ENCODE results near the gene PAIP2. TPM values are rescaled to one million over a fixed set of nuclear protein-coding genes. Genes with fewer than 3 reads are reported as not detected.

PAIP2 gene
- polyA plus RNA-seq, 4 donors = 43.6 to 65.2 (median 57.7) TPM

- no peaks in the 10 kb centered on the region for H3K9me3 ChIP-seq (ENCODE audit: control insufficient read depth in 2 of 2, insufficient read depth in 1 of 2, low read depth in 1 of 2, low read length in 1 of 2)
- H3K4me1 ChIP-seq (ENCODE audit: control insufficient read depth in 3 of 3, insufficient read depth in 2 of 3, low read depth in 1 of 3, low read length in 2 of 3) = peaks cover 0 to 30% (median 4%) of the 10 kb centered on the region in 3 donors
- H3K27ac ChIP-seq (ENCODE audit: low read depth in 1 of 3, low read length in 2 of 3) = no peak overlapping the region
- WGBS, 3 donors = 93 to 97% (median 94%) methylated on average over 7 of the region's 7 CpGs
- peaks cover 4 to 63% (median 5%) of the 10 kb centered on the region in 3 donors for H3K36me3 ChIP-seq (ENCODE audit: control insufficient read depth in 3 of 3, insufficient read depth in 2 of 3, low read depth in 1 of 3, low read length in 3 of 3)
- no peak for DNase-seq
- FAIRE-seq = no peak
- H3K4me3 ChIP-seq (ENCODE audit: low read depth in 1 of 3, low read length in 3 of 3) = no peak overlapping the region
- H3K27me3 ChIP-seq (ENCODE audit: control insufficient read depth in 3 of 3, insufficient read depth in 3 of 3, low read length in 3 of 3) = no peaks in the 10 kb centered on the region
Measured at GRCh38 chr5:139376364-139376763, 34.7 kb downstream of the PAIP2 start.

- H3K9me3 ChIP-seq (ENCODE audit: control insufficient read depth in 2 of 2, insufficient read depth in 1 of 2, low read depth in 1 of 2, low read length in 1 of 2) = no peaks in the 10 kb centered on the region
- peaks cover 0 to 57% (median under 1%) of the 10 kb centered on the region in 3 donors for H3K36me3 ChIP-seq (ENCODE audit: control insufficient read depth in 3 of 3, insufficient read depth in 2 of 3, low read depth in 1 of 3, low read length in 3 of 3)
- H3K4me1 ChIP-seq (ENCODE audit: control insufficient read depth in 3 of 3, insufficient read depth in 2 of 3, low read depth in 1 of 3, low read length in 2 of 3) = peaks cover 0 to 38% (median 6%) of the 10 kb centered on the region in 3 donors
- FAIRE-seq = no peak
- no peak for DNase-seq
- WGBS, 3 donors = 81 to 92% (median 86%) methylated on average over 3 of the region's 3 CpGs
- no peak overlapping the region for H3K4me3 ChIP-seq (ENCODE audit: low read depth in 1 of 3, low read length in 3 of 3)
- no peaks in the 10 kb centered on the region for H3K27me3 ChIP-seq (ENCODE audit: control insufficient read depth in 3 of 3, insufficient read depth in 3 of 3, low read length in 3 of 3)
- no peak overlapping the region for H3K27ac ChIP-seq (ENCODE audit: low read depth in 1 of 3, low read length in 2 of 3)
Measured at GRCh38 chr5:139377226-139377625, 35.6 kb downstream of the PAIP2 start.

- peaks cover 0 to 55% (median 0%) of the 10 kb centered on the region in 3 donors for H3K36me3 ChIP-seq (ENCODE audit: control insufficient read depth in 3 of 3, insufficient read depth in 2 of 3, low read depth in 1 of 3, low read length in 3 of 3)
- WGBS, 3 donors = 74 to 84% (median 82%) methylated on average over 42 to 47 of the region's 47 CpGs
- no peak overlapping the region for H3K4me3 ChIP-seq (ENCODE audit: low read depth in 1 of 3, low read length in 3 of 3)
- DNase-seq = no peak
- H3K27ac ChIP-seq (ENCODE audit: low read depth in 1 of 3, low read length in 2 of 3) = peak overlapping the region in 1 of 3 donors; percentile 2
- H3K27me3 ChIP-seq (ENCODE audit: control insufficient read depth in 3 of 3, insufficient read depth in 3 of 3, low read length in 3 of 3) = no peaks in the 10 kb centered on the region
- H3K4me1 ChIP-seq (ENCODE audit: control insufficient read depth in 3 of 3, insufficient read depth in 2 of 3, low read depth in 1 of 3, low read length in 2 of 3) = peaks cover 5 to 44% (median 6%) of the 10 kb centered on the region in 3 donors
- H3K9me3 ChIP-seq (ENCODE audit: control insufficient read depth in 2 of 2, insufficient read depth in 1 of 2, low read depth in 1 of 2, low read length in 1 of 2) = no peaks in the 10 kb centered on the region
- FAIRE-seq = no peak
Measured at GRCh38 chr5:139378101-139378825, 36.6 kb downstream of the PAIP2 start.

GRCh38 chr5:139378941-139379361 lies 37.3 kb downstream of the PAIP2 start:
- 19 to 63% (median 45%) methylated on average over 13 of the region's 13 CpGs for WGBS, 3 donors
- H3K9me3 ChIP-seq (ENCODE audit: control insufficient read depth in 2 of 2, insufficient read depth in 1 of 2, low read depth in 1 of 2, low read length in 1 of 2) = no peaks in the 10 kb centered on the region

DNA sequence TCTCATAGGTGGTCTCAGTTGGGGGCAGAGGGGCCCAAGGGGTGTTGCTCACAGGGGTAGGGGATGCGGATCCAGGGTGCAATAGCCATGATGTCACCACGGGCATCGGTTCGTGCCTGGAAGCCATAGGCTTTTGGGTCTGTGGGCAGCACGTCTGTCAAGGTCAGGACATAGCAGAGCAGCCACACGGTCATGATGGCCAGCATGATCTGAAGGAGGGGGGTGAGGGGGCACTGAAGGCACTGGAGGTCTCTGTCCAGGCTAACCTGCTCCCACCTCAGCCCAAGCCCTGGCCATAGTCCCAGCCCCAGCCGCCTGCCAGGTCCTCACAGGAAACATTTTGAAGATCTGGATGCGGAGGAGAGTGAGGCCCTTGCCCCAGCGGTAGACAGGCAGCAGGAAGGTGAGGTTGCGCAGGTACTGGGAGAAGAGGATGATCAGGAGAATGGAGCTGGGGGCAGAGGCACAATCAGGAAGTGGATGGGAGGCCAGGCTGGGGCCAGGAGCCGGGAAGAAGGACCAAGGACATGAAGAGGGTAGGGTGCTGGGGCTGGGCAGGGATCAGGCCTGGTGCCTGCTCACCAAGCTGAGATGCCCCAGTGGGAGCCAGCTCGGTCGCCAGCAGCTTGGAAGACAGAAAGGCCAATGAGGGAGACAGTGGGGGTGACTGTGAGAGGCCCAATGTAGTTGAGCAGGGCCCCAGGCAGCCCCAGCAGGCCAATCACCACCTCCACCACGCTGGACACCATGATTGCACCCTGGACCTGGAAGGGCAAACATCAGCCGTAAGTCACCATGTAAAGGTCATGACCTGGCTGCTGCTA lies 38.2 kb downstream of the PAIP2 start:
- 86 to 90% (median 86%) methylated on average over 15 of the region's 15 CpGs for WGBS, 3 donors
- no peaks in the 10 kb centered on the region for H3K9me3 ChIP-seq (ENCODE audit: control insufficient read depth in 2 of 2, insufficient read depth in 1 of 2, low read depth in 1 of 2, low read length in 1 of 2)
- no peak for DNase-seq
- no peak for FAIRE-seq
- peaks cover 13 to 54% (median 17%) of the 10 kb centered on the region in 3 donors for H3K4me1 ChIP-seq (ENCODE audit: control insufficient read depth in 3 of 3, insufficient read depth in 2 of 3, low read depth in 1 of 3, low read length in 2 of 3)
- no peak overlapping the region for H3K27ac ChIP-seq (ENCODE audit: low read depth in 1 of 3, low read length in 2 of 3)
- no peak overlapping the region for H3K4me3 ChIP-seq (ENCODE audit: low read depth in 1 of 3, low read length in 3 of 3)
- no peaks in the 10 kb centered on the region for H3K27me3 ChIP-seq (ENCODE audit: control insufficient read depth in 3 of 3, insufficient read depth in 3 of 3, low read length in 3 of 3)
- peaks cover 0 to 45% (median 0%) of the 10 kb centered on the region in 3 donors for H3K36me3 ChIP-seq (ENCODE audit: control insufficient read depth in 3 of 3, insufficient read depth in 2 of 3, low read depth in 1 of 3, low read length in 3 of 3)

More at GRCh38 chr5:139378941-139379361, 37.3 kb downstream of the PAIP2 start:
- DNase-seq (peak in 1 of 2 donors; percentile 82), FAIRE-seq (no peak)
- H3K27me3 ChIP-seq (ENCODE audit: control insufficient read depth in 3 of 3, insufficient read depth in 3 of 3, low read length in 3 of 3) = no peaks in the 10 kb centered on the region
- H3K4me3 ChIP-seq (ENCODE audit: low read depth in 1 of 3, low read length in 3 of 3) = no peak overlapping the region
- peak overlapping the region in 2 of 3 donors; percentile 1 to 2 for H3K27ac ChIP-seq (ENCODE audit: low read depth in 1 of 3, low read length in 2 of 3)
- peaks cover 5 to 45% (median 9%) of the 10 kb centered on the region in 3 donors for H3K4me1 ChIP-seq (ENCODE audit: control insufficient read depth in 3 of 3, insufficient read depth in 2 of 3, low read depth in 1 of 3, low read length in 2 of 3)
- peaks cover 0 to 49% (median 0%) of the 10 kb centered on the region in 3 donors for H3K36me3 ChIP-seq (ENCODE audit: control insufficient read depth in 3 of 3, insufficient read depth in 2 of 3, low read depth in 1 of 3, low read length in 3 of 3)

DNA sequence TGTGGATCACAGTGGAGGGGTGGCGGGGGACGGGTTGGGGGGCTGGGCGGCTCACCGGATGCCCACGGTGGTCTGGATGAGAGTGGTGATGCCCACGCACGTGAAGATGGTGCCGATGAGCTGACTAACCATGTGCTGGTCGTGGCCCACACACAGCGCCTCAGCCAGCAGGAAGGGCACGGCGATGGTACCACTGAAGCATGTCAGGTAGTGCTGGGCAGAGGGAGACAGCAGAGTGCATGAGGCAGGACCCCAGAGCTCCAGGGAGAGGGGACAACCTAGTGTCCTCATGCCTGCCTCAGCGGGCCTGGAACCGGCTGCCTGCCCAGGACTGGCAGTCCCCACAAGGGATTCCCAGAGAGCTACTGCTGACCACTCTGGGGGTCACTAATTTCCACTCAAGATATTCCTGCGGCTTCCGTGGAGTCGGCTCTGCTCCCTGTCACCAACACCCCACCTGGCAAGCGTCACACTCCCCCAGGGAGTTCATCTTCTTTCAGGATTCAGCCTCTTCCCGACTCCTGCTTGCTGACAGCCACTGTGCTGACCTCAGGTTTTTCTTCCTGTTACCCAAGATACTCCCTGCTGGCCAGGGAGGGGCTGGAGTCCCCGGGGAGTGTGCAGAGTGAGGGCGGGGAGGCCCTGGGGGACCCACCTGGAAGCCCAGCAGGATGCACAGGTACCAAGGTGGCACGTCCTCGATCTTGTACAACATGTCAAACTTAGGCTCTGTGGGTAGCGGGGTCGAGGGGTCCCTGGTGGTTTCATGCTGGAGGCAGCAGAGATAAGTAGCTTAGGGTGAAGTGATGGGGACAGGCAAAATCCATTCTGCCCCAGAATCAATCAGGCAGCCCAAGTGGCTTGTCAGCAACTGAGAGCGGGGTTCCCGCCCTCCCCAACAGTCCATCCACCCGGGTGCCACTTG lies 40.4 kb downstream of the PAIP2 start:
- WGBS, 3 donors = 72 to 84% (median 81%) methylated on average over 28 of the region's 28 CpGs
- Histone ChIP-seq H3K27ac (ENCODE audit: low read depth in 1 of 3, low read length in 2 of 3) (peak overlapping the region; percentile 24 to 79 (median 75)), H3K27me3 (ENCODE audit: control insufficient read depth in 3 of 3, insufficient read depth in 3 of 3, low read length in 3 of 3) (no peaks in the 10 kb centered on the region), H3K4me3 (ENCODE audit: low read depth in 1 of 3, low read length in 3 of 3) (peak overlapping the region in 2 of 3 donors; percentile 37 to 38), H3K9me3 (ENCODE audit: control insufficient read depth in 2 of 2, insufficient read depth in 1 of 2, low read depth in 1 of 2, low read length in 1 of 2) (no peaks in the 10 kb centered on the region), H3K4me1 (ENCODE audit: control insufficient read depth in 3 of 3, insufficient read depth in 2 of 3, low read depth in 1 of 3, low read length in 2 of 3) (peaks cover 13 to 66% (median 20%) of the 10 kb centered on the region in 3 donors), H3K36me3 (ENCODE audit: control insufficient read depth in 3 of 3, insufficient read depth in 2 of 3, low read depth in 1 of 3, low read length in 3 of 3) (peaks cover 0 to 37% (median 0%) of the 10 kb centered on the region in 3 donors)
- no peak for FAIRE-seq
- DNase-seq = peak; percentile 46 to 55

DNA sequence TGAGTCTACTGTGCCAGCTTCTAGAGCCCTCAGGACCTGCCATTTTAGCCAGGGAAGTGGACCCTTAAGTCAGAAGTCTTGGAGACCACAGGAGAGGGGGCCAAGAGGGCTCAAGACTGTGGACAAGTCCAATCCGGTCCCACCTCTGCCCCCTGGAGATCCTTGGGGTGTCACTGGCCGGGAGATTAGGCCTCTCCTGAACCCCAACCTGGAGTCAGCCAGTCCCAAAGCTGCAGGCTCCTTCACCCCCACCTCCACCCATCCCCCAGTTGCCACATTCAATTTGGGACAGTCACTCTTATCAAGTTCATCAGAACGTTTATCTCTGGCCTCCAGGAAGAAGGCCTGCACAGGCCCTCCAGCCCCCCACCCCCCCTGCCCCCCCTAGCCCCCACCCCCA lies 41.2 kb downstream of the PAIP2 start:
- H3K4me3 ChIP-seq (ENCODE audit: low read depth in 1 of 3, low read length in 3 of 3) = peak overlapping the region in 2 of 3 donors; percentile 37 to 38
- H3K27ac ChIP-seq (ENCODE audit: low read depth in 1 of 3, low read length in 2 of 3) = peak overlapping the region; percentile 24 to 79 (median 75)
- H3K27me3 ChIP-seq (ENCODE audit: control insufficient read depth in 3 of 3, insufficient read depth in 3 of 3, low read length in 3 of 3) = no peaks in the 10 kb centered on the region
- peaks cover 0 to 32% (median 0%) of the 10 kb centered on the region in 3 donors for H3K36me3 ChIP-seq (ENCODE audit: control insufficient read depth in 3 of 3, insufficient read depth in 2 of 3, low read depth in 1 of 3, low read length in 3 of 3)
- H3K4me1 ChIP-seq (ENCODE audit: control insufficient read depth in 3 of 3, insufficient read depth in 2 of 3, low read depth in 1 of 3, low read length in 2 of 3) = peaks cover 13 to 71% (median 22%) of the 10 kb centered on the region in 3 donors
- WGBS, 3 donors = 19 to 46% (median 46%) methylated on average over 3 of the region's 3 CpGs
- DNase-seq (no peak), FAIRE-seq (no peak)
- no peaks in the 10 kb centered on the region for H3K9me3 ChIP-seq (ENCODE audit: control insufficient read depth in 2 of 2, insufficient read depth in 1 of 2, low read depth in 1 of 2, low read length in 1 of 2)

Data from small intestine (tissue), 7 donors.